Vagina (tissue), 2 donors: Measurements from ENCODE around the gene AGBL4.

Experiments used
- POLR2A ChIP-seq, 2 donors: fragments of 450-650 bp; IDR thresholded peaks; one replicate each; pipeline ENCODE4 v1.6.1; 2017; ENCODE audit warnings: antibody characterized with exemption in 2 of 2, mild to moderate bottlenecking in 2 of 2, moderate library complexity in 2 of 2
- POLR2AphosphoS5 ChIP-seq, 2 donors: sonication (generic); formaldehyde crosslinking; IDR thresholded peaks; one replicate each; pipeline ENCODE4 v1.9.0; 2017; ENCODE audit warnings: antibody characterized with exemption in 2 of 2, mild to moderate bottlenecking in 2 of 2, low read depth in 1 of 2; ENCODE audit not compliant: insufficient read depth in 1 of 2
- TF ChIP-seq, protein P1 (sequence below), 3 experiments: fragments of 450-650 bp in 2 of 3; fragments of 200-600 bp in 1 of 3; sonication (generic) in 1 of 3; IDR thresholded peaks; one replicate each; pipeline ENCODE4 v1.5.1; 2017 to 2019; ENCODE audit warnings: antibody characterized with exemption in 3 of 3, mild to moderate bottlenecking in 2 of 3, moderate library complexity in 2 of 3

GRCh38 chr1:48988633-48989197, 1035.0 kb downstream of the AGBL4 start:
- no peak for TF ChIP-seq POLR2A (IDR thresholded peaks at IDR 0.05)
- TF ChIP-seq, protein P1, sequence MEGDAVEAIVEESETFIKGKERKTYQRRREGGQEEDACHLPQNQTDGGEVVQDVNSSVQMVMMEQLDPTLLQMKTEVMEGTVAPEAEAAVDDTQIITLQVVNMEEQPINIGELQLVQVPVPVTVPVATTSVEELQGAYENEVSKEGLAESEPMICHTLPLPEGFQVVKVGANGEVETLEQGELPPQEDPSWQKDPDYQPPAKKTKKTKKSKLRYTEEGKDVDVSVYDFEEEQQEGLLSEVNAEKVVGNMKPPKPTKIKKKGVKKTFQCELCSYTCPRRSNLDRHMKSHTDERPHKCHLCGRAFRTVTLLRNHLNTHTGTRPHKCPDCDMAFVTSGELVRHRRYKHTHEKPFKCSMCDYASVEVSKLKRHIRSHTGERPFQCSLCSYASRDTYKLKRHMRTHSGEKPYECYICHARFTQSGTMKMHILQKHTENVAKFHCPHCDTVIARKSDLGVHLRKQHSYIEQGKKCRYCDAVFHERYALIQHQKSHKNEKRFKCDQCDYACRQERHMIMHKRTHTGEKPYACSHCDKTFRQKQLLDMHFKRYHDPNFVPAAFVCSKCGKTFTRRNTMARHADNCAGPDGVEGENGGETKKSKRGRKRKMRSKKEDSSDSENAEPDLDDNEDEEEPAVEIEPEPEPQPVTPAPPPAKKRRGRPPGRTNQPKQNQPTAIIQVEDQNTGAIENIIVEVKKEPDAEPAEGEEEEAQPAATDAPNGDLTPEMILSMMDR (IDR thresholded peaks at IDR 0.05) = no peak
- no peak for TF ChIP-seq POLR2AphosphoS5 (IDR thresholded peaks at IDR 0.05; ENCODE audit: insufficient read depth in 1 of 2, low read depth in 1 of 2)
